ENCODE measurements around the gene PCSK6.

PCSK6 gene

GRCh38 chr15:101517504-101517903 is 28.0 kb upstream of the PCSK6 start:
- TF ChIP-seq, protein P1, sequence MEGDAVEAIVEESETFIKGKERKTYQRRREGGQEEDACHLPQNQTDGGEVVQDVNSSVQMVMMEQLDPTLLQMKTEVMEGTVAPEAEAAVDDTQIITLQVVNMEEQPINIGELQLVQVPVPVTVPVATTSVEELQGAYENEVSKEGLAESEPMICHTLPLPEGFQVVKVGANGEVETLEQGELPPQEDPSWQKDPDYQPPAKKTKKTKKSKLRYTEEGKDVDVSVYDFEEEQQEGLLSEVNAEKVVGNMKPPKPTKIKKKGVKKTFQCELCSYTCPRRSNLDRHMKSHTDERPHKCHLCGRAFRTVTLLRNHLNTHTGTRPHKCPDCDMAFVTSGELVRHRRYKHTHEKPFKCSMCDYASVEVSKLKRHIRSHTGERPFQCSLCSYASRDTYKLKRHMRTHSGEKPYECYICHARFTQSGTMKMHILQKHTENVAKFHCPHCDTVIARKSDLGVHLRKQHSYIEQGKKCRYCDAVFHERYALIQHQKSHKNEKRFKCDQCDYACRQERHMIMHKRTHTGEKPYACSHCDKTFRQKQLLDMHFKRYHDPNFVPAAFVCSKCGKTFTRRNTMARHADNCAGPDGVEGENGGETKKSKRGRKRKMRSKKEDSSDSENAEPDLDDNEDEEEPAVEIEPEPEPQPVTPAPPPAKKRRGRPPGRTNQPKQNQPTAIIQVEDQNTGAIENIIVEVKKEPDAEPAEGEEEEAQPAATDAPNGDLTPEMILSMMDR (IDR thresholded peaks at IDR 0.05; ENCODE audit: extremely low read depth, insufficient read depth, missing control alignments), result no peak
- no peak for DNase-seq (ENCODE audit: low spot score)
- in situ Hi-C loops (cut with MboI; ENCODE audit: low pct_unique_long_range_greater_than_20kb, low sequenced_read_pairs, unreplicated experiment), result no loop called here

DNA sequence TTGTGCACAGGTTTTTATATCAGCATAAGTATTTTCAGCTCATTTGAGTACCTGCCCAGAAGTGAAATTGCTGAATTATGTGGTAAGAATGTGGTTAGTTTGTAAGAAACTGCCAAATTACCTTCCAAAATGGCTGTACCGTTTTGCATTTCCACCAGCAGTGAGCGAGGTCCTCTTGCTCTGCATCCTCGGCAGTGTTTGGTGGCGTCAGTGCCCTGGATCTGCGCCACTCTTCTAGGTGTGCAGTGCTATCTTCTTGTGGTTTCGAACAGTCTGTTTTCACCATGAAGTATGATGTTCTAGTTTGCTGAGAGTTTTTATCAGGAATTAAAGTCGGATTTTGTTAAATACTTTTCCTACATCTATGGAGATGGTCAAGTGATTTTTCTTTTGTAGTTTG is 24.8 kb upstream of the PCSK6 start:
- in situ Hi-C loops (cut with MboI; ENCODE audit: low pct_unique_long_range_greater_than_20kb, low sequenced_read_pairs, unreplicated experiment), result no loop called here
- DNase-seq (ENCODE audit: low spot score), result no peak
- TF ChIP-seq, protein P1 (IDR thresholded peaks at IDR 0.05; ENCODE audit: extremely low read depth, insufficient read depth, missing control alignments), result no peak

DNA sequence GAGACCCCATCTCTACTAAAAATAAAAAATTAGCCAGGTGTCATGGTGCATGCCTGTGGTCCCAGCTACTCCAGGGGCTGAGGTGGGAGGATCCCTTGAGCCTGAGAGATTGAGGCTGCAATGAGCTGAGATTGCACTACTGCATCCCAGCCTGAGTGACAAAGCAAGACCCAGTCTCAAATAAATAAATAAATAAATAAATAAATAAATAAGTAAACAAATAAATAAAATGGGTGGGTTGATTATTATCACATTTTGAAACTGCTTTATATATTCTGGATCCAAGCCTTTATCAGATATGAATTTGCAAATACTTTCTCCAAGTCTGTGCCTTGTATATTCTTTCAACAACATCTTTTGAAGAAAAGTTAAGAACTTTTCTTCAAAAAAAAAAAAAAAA is 22.2 kb upstream of the PCSK6 start:
- in situ Hi-C loops (cut with MboI; ENCODE audit: low pct_unique_long_range_greater_than_20kb, low sequenced_read_pairs, unreplicated experiment), result no loop called here
- TF ChIP-seq, protein P1 (IDR thresholded peaks at IDR 0.05; ENCODE audit: extremely low read depth, insufficient read depth, missing control alignments), result no peak
- DNase-seq (ENCODE audit: low spot score), result no peak

GRCh38 chr15:101510212-101511197 is 21.0 kb upstream of the PCSK6 start:
- TF ChIP-seq, protein P1 (IDR thresholded peaks at IDR 0.05; ENCODE audit: extremely low read depth, insufficient read depth, missing control alignments), result no peak
- no peak for DNase-seq (ENCODE audit: low spot score)
- in situ Hi-C loops (cut with MboI; ENCODE audit: low pct_unique_long_range_greater_than_20kb, low sequenced_read_pairs, unreplicated experiment), result no loop called here

DNA sequence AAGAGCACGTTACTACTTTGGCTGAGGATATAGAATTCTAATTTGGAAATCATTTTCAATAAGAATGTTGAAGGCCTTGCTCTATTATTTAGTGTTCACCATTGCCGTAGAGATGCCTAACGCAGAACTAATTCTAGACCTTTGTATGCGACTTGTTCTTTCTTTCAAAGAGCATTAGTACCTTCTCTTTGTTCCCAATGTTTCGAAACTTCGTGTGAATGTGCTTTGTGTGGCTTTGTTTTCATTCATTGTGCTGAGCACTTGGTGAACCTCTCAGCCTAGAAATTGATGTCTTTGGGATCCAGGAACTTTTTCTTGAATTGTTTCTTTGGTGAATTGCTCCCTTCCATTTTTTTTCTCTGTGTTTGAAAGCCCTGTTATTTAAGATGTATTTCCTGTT is 19.8 kb upstream of the PCSK6 start:
- in situ Hi-C loops (cut with MboI; ENCODE audit: low pct_unique_long_range_greater_than_20kb, low sequenced_read_pairs, unreplicated experiment), result no loop called here
- no peak for DNase-seq (ENCODE audit: low spot score)
- TF ChIP-seq, protein P1 (IDR thresholded peaks at IDR 0.05; ENCODE audit: extremely low read depth, insufficient read depth, missing control alignments), result no peak

GRCh38 chr15:101506491-101506890 is 17.0 kb upstream of the PCSK6 start:
- TF ChIP-seq, protein P1 (IDR thresholded peaks at IDR 0.05; ENCODE audit: extremely low read depth, insufficient read depth, missing control alignments), result no peak
- in situ Hi-C loops (cut with MboI; ENCODE audit: low pct_unique_long_range_greater_than_20kb, low sequenced_read_pairs, unreplicated experiment), result no loop called here
- DNase-seq (ENCODE audit: low spot score), result no peak

All from GM13977 (cell line).